ENCODE results near the gene MGAT5. TPM values are rescaled to one million over a fixed set of nuclear protein-coding genes. Genes with fewer than 3 reads are reported as not detected.

The MGAT5 gene
- total RNA-seq, 4 donors from 2014 or later, result 28.3 to 52.3 (median 40.4) TPM

GRCh38 chr2:134257965-134258683 is 4.3 kb downstream of the MGAT5 start:
- no peak for TF ChIP-seq CTCF (IDR thresholded peaks at IDR 0.05)
- DNase-seq (ENCODE audit: low spot score) (no peak), ATAC-seq (ENCODE audit: low FRiP score) (no peak)

- DNase-seq (ENCODE audit: low spot score), result no peak
- ATAC-seq (ENCODE audit: low FRiP score), result no peak
- no peak for TF ChIP-seq CTCF (IDR thresholded peaks at IDR 0.05)
Observed at GRCh38 chr2:134258684-134259388, 5.0 kb downstream of the MGAT5 start.

- no peak for ATAC-seq (ENCODE audit: low FRiP score)
Observed at GRCh38 chr2:134259571-134259970, 5.7 kb downstream of the MGAT5 start.

GRCh38 chr2:134259994-134260393 is 6.1 kb downstream of the MGAT5 start:
- DNase-seq (ENCODE audit: low spot score), result no peak
- no peak for ATAC-seq (ENCODE audit: low FRiP score)
- TF ChIP-seq CTCF (IDR thresholded peaks at IDR 0.05), result no peak

More at GRCh38 chr2:134259571-134259970, 5.7 kb downstream of the MGAT5 start:
- TF ChIP-seq CTCF (IDR thresholded peaks at IDR 0.05), result no peak
- no peak for DNase-seq (ENCODE audit: low spot score)

GRCh38 chr2:134260713-134261112 is 6.8 kb downstream of the MGAT5 start:
- DNase-seq (ENCODE audit: low spot score), result no peak
- no peak for TF ChIP-seq CTCF (IDR thresholded peaks at IDR 0.05)
- no peak for ATAC-seq (ENCODE audit: low FRiP score)

GRCh38 chr2:134261398-134262131 is 7.7 kb downstream of the MGAT5 start:
- TF ChIP-seq CTCF (IDR thresholded peaks at IDR 0.05), result no peak
- ATAC-seq (ENCODE audit: low FRiP score), result no peak
- no peak for DNase-seq (ENCODE audit: low spot score)
